ENCODE data around the gene ARRDC1.

GRCh38 chr9:137602661-137603060, 2.8 kb upstream of the ARRDC1 start:
- TF ChIP-seq POLR2A (IDR thresholded peaks at IDR 0.05) (no peak), CTCF (IDR thresholded peaks at IDR 0.05) (no peak)
